ENCODE measurements around the gene ZBTB7A. TPM values are rescaled to one million over a fixed set of nuclear protein-coding genes. Genes with fewer than 3 reads are reported as not detected.
A peak's percentile ranks its signal among the peaks of the same experiment; 100 is the strongest.

Gene ZBTB7A
- total and polyA plus RNA-seq, 11 donors = 14.6 to 65.0 (median 28.6) TPM

GRCh38 chr19:4057931-4058692, 8.6 kb downstream of the ZBTB7A start:
- no peaks in the 10 kb centered on the region for H3K9me3 ChIP-seq
- H3K4me1 ChIP-seq = peaks cover 16 to 76% (median 60%) of the 10 kb centered on the region in 12 donors
- H3K36me3 ChIP-seq = peaks cover 0 to 34% (median 22%) of the 10 kb centered on the region in 9 donors
- TF ChIP-seq POLR2A (IDR thresholded peaks at IDR 0.05) (peak in 1 of 2 donors; percentile 9), CTCF (IDR thresholded peaks at IDR 0.05) (peak in 3 of 12 donors; percentile 13 to 22 (median 20))
- H3K27ac ChIP-seq = peak overlapping the region; percentile 87 to 99 (median 98)
- intact Hi-C loops (cut with DNase I) = loop anchor here in 2 of 10 donors (5.0 kb wide), 2 partner anchors 36 to 41 kb away; no protein-coding TSS in a partner anchor
- peak; percentile 83 to 93 (median 89) for DNase-seq
- ATAC-seq = peak; percentile 64 to 71 (median 70)
- H3K27me3 ChIP-seq = no peaks in the 10 kb centered on the region
- H3K4me3 ChIP-seq = peak overlapping the region in 10 of 12 donors; percentile 10 to 84 (median 60)
- 32 to 49% (median 40%) methylated on average over 21 to 22 of the region's 22 CpGs for WGBS, 4 donors

- DNase-seq = peak in 1 of 5 donors; percentile 18
- Histone ChIP-seq H3K4me1 (peaks cover 11 to 69% (median 43%) of the 10 kb centered on the region in 12 donors), H3K27me3 (no peaks in the 10 kb centered on the region), H3K36me3 (peaks cover 0 to 59% (median 38%) of the 10 kb centered on the region in 9 donors), H3K4me3 (no peak overlapping the region), H3K27ac (no peak overlapping the region), H3K9me3 (no peaks in the 10 kb centered on the region)
- no peak for ATAC-seq
- intact Hi-C loops (cut with DNase I) = loop anchor here in 2 of 10 donors (5.0 kb wide), 2 partner anchors 33 to 38 kb away; no protein-coding TSS in a partner anchor
- no peak for TF ChIP-seq POLR2A (IDR thresholded peaks at IDR 0.05)
- no peak for TF ChIP-seq CTCF (IDR thresholded peaks at IDR 0.05)
- 94 to 96% (median 95%) methylated on average over 20 of the region's 20 CpGs for WGBS, 4 donors
These were observed 11.5 kb downstream of the ZBTB7A start for GRCh38 chr19:4055209-4055552.

GRCh38 chr19:4054441-4055208, 12.1 kb downstream of the ZBTB7A start:
- ATAC-seq = no peak

More at GRCh38 chr19:4054441-4055208, 12.1 kb downstream of the ZBTB7A start:
- Histone ChIP-seq H3K36me3 (peaks cover 0 to 64% (median 39%) of the 10 kb centered on the region in 9 donors), H3K4me1 (peaks cover 6 to 69% (median 40%) of the 10 kb centered on the region in 12 donors), H3K4me3 (no peak overlapping the region), H3K9me3 (no peaks in the 10 kb centered on the region), H3K27me3 (no peaks in the 10 kb centered on the region), H3K27ac (no peak overlapping the region)
- intact Hi-C loops (cut with DNase I) = loop anchor here in 4 of 10 donors (5.0 kb wide), 2 partner anchors 32 to 37 kb away; no protein-coding TSS in a partner anchor
- TF ChIP-seq POLR2A (IDR thresholded peaks at IDR 0.05) (no peak), CTCF (IDR thresholded peaks at IDR 0.05) (no peak)
- peak in 2 of 5 donors; percentile 7 to 19 for DNase-seq
- 96% methylated on average over 74 to 91 of the region's 91 CpGs for WGBS, 4 donors
